Stimulated activated CD8-positive, alpha-beta memory T cell treated with anti-CD3 and anti-CD28 coated beads, Interleukin-12 subunit alpha, Interleukin-12 subunit beta, amount 100 ng/mL, for 24 hours (primary cell): Measurements from ENCODE around the gene RNMT.

Source experiments
- DNase-seq: peaks from one replicate; pipeline ENCODE4 v3.0.0-alpha.2; 2020; ENCODE audit errors: extremely low read depth

The RNMT gene

GRCh38 chr18:13811993-13812392 is 85.5 kb downstream of the RNMT start:
- no peak for DNase-seq

- no peak for DNase-seq
Measured at GRCh38 chr18:13813271-13813849, 86.9 kb downstream of the RNMT start.
